Measurements from ENCODE around the gene SEC16A.
A peak's percentile ranks its signal among the peaks of the same experiment; 100 is the strongest.

The SEC16A gene

GRCh38 chr9:136463578-136463977, 19.3 kb downstream of the SEC16A start:
- DNase-seq (ENCODE audit: low spot score): no peak

GRCh38 chr9:136462664-136463063, 20.2 kb downstream of the SEC16A start:
- no peak for DNase-seq (ENCODE audit: low spot score)

- no peak for DNase-seq (ENCODE audit: low spot score)
Measured at GRCh38 chr9:136460772-136461325, 22.0 kb downstream of the SEC16A start.

GRCh38 chr9:136459425-136459824, 23.4 kb downstream of the SEC16A start:
- no peak for DNase-seq (ENCODE audit: low spot score)

GRCh38 chr9:136457326-136457725, 25.5 kb downstream of the SEC16A start:
- no peak for DNase-seq (ENCODE audit: low spot score)

GRCh38 chr9:136456258-136456657, 26.6 kb downstream of the SEC16A start:
- DNase-seq (ENCODE audit: low spot score): no peak

- DNase-seq (ENCODE audit: low spot score): no peak
Measured at GRCh38 chr9:136455043-136456002, 27.5 kb downstream of the SEC16A start.

- no peak for DNase-seq (ENCODE audit: low spot score)
Measured at GRCh38 chr9:136454026-136454796, 28.6 kb downstream of the SEC16A start.

GRCh38 chr9:136453326-136453725, 29.5 kb downstream of the SEC16A start:
- no peak for DNase-seq (ENCODE audit: low spot score)

- DNase-seq (ENCODE audit: low spot score): no peak
Measured at GRCh38 chr9:136451221-136451877, 31.5 kb downstream of the SEC16A start.

- DNase-seq (ENCODE audit: low spot score): no peak
Measured at GRCh38 chr9:136448655-136449054, 34.2 kb downstream of the SEC16A start.

GRCh38 chr9:136447173-136447778, 35.6 kb downstream of the SEC16A start:
- no peak for DNase-seq (ENCODE audit: low spot score)

- DNase-seq (ENCODE audit: low spot score): no peak
Measured at GRCh38 chr9:136445799-136446198, 37.0 kb downstream of the SEC16A start.

- no peak for DNase-seq (ENCODE audit: low spot score)
Measured at GRCh38 chr9:136444102-136444501, 38.7 kb downstream of the SEC16A start.

- DNase-seq (ENCODE audit: low spot score): no peak
Measured at GRCh38 chr9:136443687-136444086, 39.2 kb downstream of the SEC16A start.

- no peak for DNase-seq (ENCODE audit: low spot score)
Measured at GRCh38 chr9:136443087-136443486, 39.8 kb downstream of the SEC16A start.

- no peak for DNase-seq (ENCODE audit: low spot score)
Measured at GRCh38 chr9:136442265-136442664, 40.6 kb downstream of the SEC16A start.

- DNase-seq (ENCODE audit: low spot score): no peak
Measured at GRCh38 chr9:136441681-136442245, 41.1 kb downstream of the SEC16A start.

GRCh38 chr9:136441191-136441680, 41.6 kb downstream of the SEC16A start:
- no peak for DNase-seq (ENCODE audit: low spot score)

GRCh38 chr9:136439481-136440408, 43.1 kb downstream of the SEC16A start, which contains the start of gene INPP5E:
TSS of gene INPP5E (minus strand) at chr9:136439845. CDS start at chr9:136439419, 426 bp downstream.
- peak; percentile 92 for DNase-seq (ENCODE audit: low spot score)

All from left forelimb (tissue), 1 donor.